ENCODE data around the gene GPD1.
A peak's percentile ranks its signal among the peaks of the same experiment; 100 is the strongest.

GPD1 gene

DNA sequence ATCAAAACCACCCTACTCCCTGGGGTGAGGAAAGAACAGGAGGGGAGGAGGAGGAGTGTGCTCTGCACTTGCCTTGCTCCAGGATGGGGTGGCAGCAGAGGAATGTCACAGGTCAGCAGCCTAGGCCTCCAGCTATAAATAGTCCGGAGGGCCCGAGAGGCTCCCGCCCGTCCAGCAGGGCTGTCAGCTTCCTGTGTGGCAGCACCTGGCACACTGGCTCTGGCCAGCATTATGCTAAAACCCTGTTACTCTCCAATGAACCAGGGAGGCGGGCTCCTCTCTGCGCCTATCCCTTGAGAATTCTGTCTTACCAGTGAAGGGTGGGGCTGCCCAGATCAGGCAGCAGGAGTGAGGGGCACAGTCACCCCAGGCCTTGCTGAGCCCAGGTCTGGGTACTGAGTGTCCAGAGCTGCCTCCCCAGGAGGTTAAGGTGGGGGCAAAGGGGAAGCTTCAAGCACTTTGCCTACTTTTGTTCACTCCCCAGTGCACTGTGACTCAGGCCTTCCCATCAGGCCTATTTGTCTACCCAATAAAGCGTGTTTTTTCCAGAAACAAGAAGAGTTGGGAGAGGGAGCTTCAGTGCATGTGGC is 7.0 kb downstream of the GPD1 start:
- no peak overlapping the region for H3K4me3 ChIP-seq (ENCODE audit: low read depth, low read length)
- TF ChIP-seq, protein P1, sequence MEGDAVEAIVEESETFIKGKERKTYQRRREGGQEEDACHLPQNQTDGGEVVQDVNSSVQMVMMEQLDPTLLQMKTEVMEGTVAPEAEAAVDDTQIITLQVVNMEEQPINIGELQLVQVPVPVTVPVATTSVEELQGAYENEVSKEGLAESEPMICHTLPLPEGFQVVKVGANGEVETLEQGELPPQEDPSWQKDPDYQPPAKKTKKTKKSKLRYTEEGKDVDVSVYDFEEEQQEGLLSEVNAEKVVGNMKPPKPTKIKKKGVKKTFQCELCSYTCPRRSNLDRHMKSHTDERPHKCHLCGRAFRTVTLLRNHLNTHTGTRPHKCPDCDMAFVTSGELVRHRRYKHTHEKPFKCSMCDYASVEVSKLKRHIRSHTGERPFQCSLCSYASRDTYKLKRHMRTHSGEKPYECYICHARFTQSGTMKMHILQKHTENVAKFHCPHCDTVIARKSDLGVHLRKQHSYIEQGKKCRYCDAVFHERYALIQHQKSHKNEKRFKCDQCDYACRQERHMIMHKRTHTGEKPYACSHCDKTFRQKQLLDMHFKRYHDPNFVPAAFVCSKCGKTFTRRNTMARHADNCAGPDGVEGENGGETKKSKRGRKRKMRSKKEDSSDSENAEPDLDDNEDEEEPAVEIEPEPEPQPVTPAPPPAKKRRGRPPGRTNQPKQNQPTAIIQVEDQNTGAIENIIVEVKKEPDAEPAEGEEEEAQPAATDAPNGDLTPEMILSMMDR (conservative IDR thresholded peaks at IDR 0.05; ENCODE audit: low read depth, low read length) = no peak
- peak; percentile 53 for DNase-seq (ENCODE audit: low read depth)

- H3K4me3 ChIP-seq (ENCODE audit: low read depth, low read length) = peak overlapping the region; percentile 47
- DNase-seq (ENCODE audit: low read depth) = no peak
- TF ChIP-seq, protein P1 (conservative IDR thresholded peaks at IDR 0.05; ENCODE audit: low read depth, low read length) = no peak
These were observed 7.5 kb downstream of the GPD1 start for GRCh38 chr12:50111395-50111692.

- peak; percentile 100 for DNase-seq (ENCODE audit: low read depth)
- TF ChIP-seq, protein P1 (conservative IDR thresholded peaks at IDR 0.05; ENCODE audit: low read depth, low read length) = peak; percentile 91
- H3K4me3 ChIP-seq (ENCODE audit: low read depth, low read length) = peak within 1 kb of the TSS; percentile 81
These were observed 8.1 kb downstream of the GPD1 start, which contains the start of gene COX14 for GRCh38 chr12:50111693-50112455. Gene COX14 (plus strand): TSS chr12:50112236. CDS start chr12:50120044, 7,808 bp downstream.

GRCh38 chr12:50112456-50113218 is 8.8 kb downstream of the GPD1 start:
- H3K4me3 ChIP-seq (ENCODE audit: low read depth, low read length) = peak overlapping the region; percentile 81
- TF ChIP-seq, protein P1 (conservative IDR thresholded peaks at IDR 0.05; ENCODE audit: low read depth, low read length) = no peak
- no peak for DNase-seq (ENCODE audit: low read depth)

DNA sequence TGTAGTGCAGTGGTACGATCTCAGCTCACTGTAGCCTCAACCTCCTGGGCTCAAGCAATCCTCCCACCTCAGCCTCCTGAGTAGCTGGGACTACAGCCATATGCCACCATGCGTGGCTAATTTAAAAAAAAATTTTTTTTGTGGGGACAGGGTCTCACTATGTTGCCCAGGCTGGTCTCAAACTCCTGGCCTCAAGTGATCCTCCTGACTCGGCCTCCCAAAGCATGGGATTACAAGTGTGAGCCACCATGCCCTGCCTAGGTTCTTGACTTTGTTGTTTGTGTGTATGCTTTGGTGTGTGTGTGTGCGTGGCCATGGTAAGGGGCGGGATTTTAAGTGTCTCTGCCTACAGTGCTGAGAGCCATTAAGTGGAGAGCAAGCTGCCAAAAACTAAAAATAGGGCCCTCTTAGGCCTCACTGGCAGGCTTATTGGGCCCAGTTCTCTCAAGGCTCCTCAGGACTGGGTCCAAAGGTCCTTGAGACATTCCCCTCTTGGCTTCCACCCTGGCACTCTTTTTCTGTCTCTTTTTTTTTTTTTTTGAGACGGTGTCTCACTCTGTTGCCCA is 13.3 kb downstream of the GPD1 start:
- no peak overlapping the region for H3K4me3 ChIP-seq (ENCODE audit: low read depth, low read length)
- no peak for DNase-seq (ENCODE audit: low read depth)
- TF ChIP-seq, protein P1 (conservative IDR thresholded peaks at IDR 0.05; ENCODE audit: low read depth, low read length) = no peak

DNA sequence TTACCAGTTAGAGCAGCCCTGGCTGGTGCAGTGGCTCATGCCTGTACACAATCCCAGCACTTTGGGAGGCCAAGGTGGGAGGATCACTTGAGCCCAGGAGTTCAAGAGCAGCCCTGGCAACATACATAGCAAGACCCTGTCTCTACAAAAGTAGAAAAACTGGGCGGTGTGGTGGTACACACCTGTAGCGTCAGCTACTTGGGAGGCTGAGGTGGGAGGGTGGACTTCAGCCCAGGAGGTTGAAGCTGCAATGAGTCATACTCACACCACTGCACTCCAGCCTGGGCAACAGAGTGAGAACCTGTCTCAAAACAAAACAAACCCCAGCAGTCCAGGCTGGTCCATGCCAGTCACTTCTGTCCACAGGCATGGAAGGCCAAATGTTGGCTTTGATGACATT is 15.6 kb downstream of the GPD1 start:
- no peak overlapping the region for H3K4me3 ChIP-seq (ENCODE audit: low read depth, low read length)
- DNase-seq (ENCODE audit: low read depth) = no peak
- TF ChIP-seq, protein P1 (conservative IDR thresholded peaks at IDR 0.05; ENCODE audit: low read depth, low read length) = no peak
